CD4-positive, alpha-beta T cell (primary cell): Measurements from ENCODE around the gene SHTN1. TPM values are rescaled to one million over a fixed set of nuclear protein-coding genes. Genes with fewer than 3 reads are reported as not detected.

Experiments used
- ATAC-seq: fragments of 200-7000 bp; cut with Tn5 transposase; one replicate; pipeline ENCODE4 v1.10.0; 2022; ENCODE audit warnings: mild to moderate bottlenecking; ENCODE audit not compliant: poor library complexity
- CTCF ChIA-PET: fragments of 350-600 bp; sonication (Branson Sonifier 250); formaldehyde crosslinking; loops from one replicate; lab custom pipeline; 2021; ENCODE audit warnings: antibody characterized with exemption, inconsistent platforms; lab: Charles Lee
- POLR2A ChIA-PET: fragments of 350-600 bp; sonication (Branson Sonifier 250); formaldehyde crosslinking; loops from one replicate; lab custom pipeline; 2021; ENCODE audit warnings: antibody characterized with exemption, inconsistent platforms; lab: Charles Lee
- DNase-seq, 14 experiments: peaks; one replicate each; pipeline ENCODE4 v3.0.0-alpha.2; 2013 to 2020; ENCODE audit warnings: mixed read lengths in 2 of 14
- H3K27ac ChIP-seq, 2 donors: one replicate each; pipeline versions ENCODE4 v1.5.1 to v1.7.0; 2013; ENCODE audit warnings: low read length in 2 of 2, low read depth in 1 of 2, mild to moderate bottlenecking in 1 of 2
- H3K27me3 ChIP-seq, 2 experiments: 1 replicate in 1 of 2; 2 replicates in 1 of 2; pipeline versions ENCODE4 v1.6.1 to v1.7.0; 2013; ENCODE audit warnings: low read length in 2 of 2, control low read depth in 1 of 2, mild to moderate bottlenecking in 1 of 2, moderate library complexity in 1 of 2; ENCODE audit not compliant: insufficient read depth in 2 of 2, control insufficient read depth in 1 of 2
- H3K36me3 ChIP-seq: one replicate; pipeline ENCODE4 v1.6.1; 2013; ENCODE audit warnings: low read length, control low read depth; ENCODE audit not compliant: insufficient read depth
- H3K4me1 ChIP-seq: one replicate; pipeline ENCODE4 v1.6.1; 2013; ENCODE audit warnings: low read length, control low read depth; ENCODE audit not compliant: insufficient read depth
- H3K4me3 ChIP-seq: one replicate; pipeline ENCODE4 v1.5.1; 2013; ENCODE audit warnings: mild to moderate bottlenecking, low read length, moderate library complexity
- H3K9me3 ChIP-seq, 2 experiments: 1 replicate in 1 of 2; 2 replicates in 1 of 2; pipeline versions ENCODE4 v1.6.1 to v1.7.0; 2013; ENCODE audit warnings: low read length in 2 of 2, mild to moderate bottlenecking in 2 of 2, control low read depth in 1 of 2, moderate library complexity in 1 of 2; ENCODE audit not compliant: control insufficient read depth in 1 of 2, insufficient read depth in 1 of 2
- H3K27ac Mint-ChIP-seq: one replicate; pipeline ENCODE4 v1.8.0; 2020; ENCODE audit warnings: mixed read lengths
- H3K27me3 Mint-ChIP-seq: one replicate; pipeline ENCODE4 v1.8.0; 2021; ENCODE audit warnings: mixed read lengths
- H3K36me3 Mint-ChIP-seq: one replicate; pipeline ENCODE4 v1.8.0; 2021; ENCODE audit warnings: low read depth, mixed read lengths
- H3K4me1 Mint-ChIP-seq: one replicate; pipeline ENCODE4 v1.8.0; 2021; ENCODE audit warnings: low read depth, mixed read lengths
- H3K4me3 Mint-ChIP-seq: one replicate; pipeline ENCODE4 v1.8.0; 2020; ENCODE audit warnings: mild to moderate bottlenecking, mixed read lengths
- H3K9me3 Mint-ChIP-seq: one replicate; pipeline ENCODE4 v1.8.0; 2020; ENCODE audit warnings: mixed read lengths
- intact Hi-C, 2 experiments: fragments of 100-400 bp; cut with DNase I in 1 of 2; cut with micrococcal nuclease in 1 of 2; formaldehyde crosslinking; loops; one replicate each; pipeline versions ENCODE4 v1.15.1 to v1.9.0; 2023 to 2025; cut with DNase I, micrococcal nuclease
- total RNA-seq, 174 experiments: library from RNA in 2 of 174; stranded (reverse) in 2 of 174; gene quantifications; one replicate each; pipeline ENCODE4 v1.2.3 and lab custom pipeline; 2021 to 2026
- TF ChIP-seq, protein P1 (sequence below): fragments of 200-600 bp; IDR thresholded peaks from one replicate; pipeline ENCODE4 v1.8.0; 2022; ENCODE audit warnings: antibody characterized with exemption, mild to moderate bottlenecking

Gene SHTN1
- total RNA-seq, 2 experiments from 2014 or later = 0.75 to 0.85 TPM

DNA sequence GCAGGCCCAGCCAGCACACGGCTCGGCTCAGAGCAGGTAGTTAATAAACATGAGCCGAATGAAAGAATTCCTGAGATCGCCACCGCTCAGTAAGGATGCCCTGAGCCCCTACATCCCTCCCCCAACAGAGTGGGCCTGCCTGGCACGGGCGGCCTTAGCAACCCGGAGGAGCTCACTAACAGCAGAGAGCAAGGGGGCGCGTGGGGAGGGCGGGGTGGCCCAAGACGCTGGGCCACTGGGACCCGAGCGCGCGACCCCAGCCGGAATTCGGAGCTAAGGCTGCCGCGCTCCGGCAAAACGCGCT, 156.1 kb downstream of the SHTN1 start:
- DNase-seq (no peak), ATAC-seq (no peak)
- H3K9me3 ChIP-seq = peaks cover 0 to 14% of the 10 kb centered on the region in 2 experiments
- no peaks in the 10 kb centered on the region for H3K9me3 Mint-ChIP-seq
- no peaks in the 10 kb centered on the region for H3K36me3 Mint-ChIP-seq
- intact Hi-C loops = no loop called here
- ChIA-PET POLR2A (no interaction called here), CTCF (no interaction called here)
- peaks cover 9% of the 10 kb centered on the region for H3K4me1 ChIP-seq
- peak overlapping the region; percentile 50 for H3K4me3 ChIP-seq
- peaks cover 71% of the 10 kb centered on the region for H3K27me3 Mint-ChIP-seq
- H3K27ac Mint-ChIP-seq = peak overlapping the region; percentile 35
- peaks cover 19 to 51% of the 10 kb centered on the region in 2 experiments for H3K27me3 ChIP-seq
- peak overlapping the region; percentile 70 for H3K4me3 Mint-ChIP-seq
- H3K4me1 Mint-ChIP-seq = peaks cover 15% of the 10 kb centered on the region
- H3K27ac ChIP-seq = no peak overlapping the region
- no peaks in the 10 kb centered on the region for H3K36me3 ChIP-seq
- TF ChIP-seq, protein P1, sequence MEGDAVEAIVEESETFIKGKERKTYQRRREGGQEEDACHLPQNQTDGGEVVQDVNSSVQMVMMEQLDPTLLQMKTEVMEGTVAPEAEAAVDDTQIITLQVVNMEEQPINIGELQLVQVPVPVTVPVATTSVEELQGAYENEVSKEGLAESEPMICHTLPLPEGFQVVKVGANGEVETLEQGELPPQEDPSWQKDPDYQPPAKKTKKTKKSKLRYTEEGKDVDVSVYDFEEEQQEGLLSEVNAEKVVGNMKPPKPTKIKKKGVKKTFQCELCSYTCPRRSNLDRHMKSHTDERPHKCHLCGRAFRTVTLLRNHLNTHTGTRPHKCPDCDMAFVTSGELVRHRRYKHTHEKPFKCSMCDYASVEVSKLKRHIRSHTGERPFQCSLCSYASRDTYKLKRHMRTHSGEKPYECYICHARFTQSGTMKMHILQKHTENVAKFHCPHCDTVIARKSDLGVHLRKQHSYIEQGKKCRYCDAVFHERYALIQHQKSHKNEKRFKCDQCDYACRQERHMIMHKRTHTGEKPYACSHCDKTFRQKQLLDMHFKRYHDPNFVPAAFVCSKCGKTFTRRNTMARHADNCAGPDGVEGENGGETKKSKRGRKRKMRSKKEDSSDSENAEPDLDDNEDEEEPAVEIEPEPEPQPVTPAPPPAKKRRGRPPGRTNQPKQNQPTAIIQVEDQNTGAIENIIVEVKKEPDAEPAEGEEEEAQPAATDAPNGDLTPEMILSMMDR = no peak

DNA sequence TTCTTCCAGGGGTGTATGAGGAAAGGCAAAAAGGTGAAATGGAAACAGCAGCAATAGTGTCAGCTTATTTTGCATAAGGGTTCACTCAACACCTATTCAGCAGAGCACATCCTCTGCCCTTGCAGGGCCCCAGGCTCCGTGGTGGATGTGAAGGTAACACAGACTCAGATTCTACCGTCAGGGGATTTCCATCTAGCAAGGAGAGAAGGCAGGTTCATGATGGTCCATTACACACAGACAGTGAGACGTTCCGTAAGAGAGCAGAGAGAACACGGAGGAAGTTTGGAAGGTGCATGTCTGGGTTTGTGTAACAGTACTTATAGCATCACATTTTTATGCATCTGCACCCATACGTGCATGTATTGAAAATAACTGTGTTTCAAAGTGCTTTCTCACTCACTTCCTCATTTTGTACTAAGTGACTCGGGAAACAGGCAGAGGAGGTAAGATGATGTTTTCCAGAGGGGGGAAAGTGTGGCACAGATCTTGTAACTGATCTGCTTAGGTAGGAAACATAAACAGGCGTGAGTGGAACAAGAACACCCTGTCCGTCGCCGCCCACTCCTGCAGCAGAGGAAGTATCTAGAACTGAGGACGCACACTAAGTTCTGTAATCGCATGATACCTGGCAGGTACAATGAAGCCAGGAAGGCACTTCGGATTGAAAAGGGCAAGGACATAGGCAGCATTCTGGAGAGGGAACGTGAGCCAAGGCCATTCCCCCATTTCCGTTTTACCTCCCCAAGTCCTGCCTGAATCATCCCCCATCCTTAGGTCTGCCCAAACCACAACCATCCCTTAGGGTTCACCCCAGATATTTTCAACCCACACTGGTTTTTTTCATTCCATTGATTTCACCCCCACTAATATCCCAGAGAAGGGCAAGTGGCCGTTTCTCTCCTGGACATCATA, 156.7 kb downstream of the SHTN1 start:
- H3K27ac Mint-ChIP-seq = peak overlapping the region; percentile 35
- H3K4me3 ChIP-seq = peak overlapping the region; percentile 50
- CTCF ChIA-PET = no interaction called here

DNA sequence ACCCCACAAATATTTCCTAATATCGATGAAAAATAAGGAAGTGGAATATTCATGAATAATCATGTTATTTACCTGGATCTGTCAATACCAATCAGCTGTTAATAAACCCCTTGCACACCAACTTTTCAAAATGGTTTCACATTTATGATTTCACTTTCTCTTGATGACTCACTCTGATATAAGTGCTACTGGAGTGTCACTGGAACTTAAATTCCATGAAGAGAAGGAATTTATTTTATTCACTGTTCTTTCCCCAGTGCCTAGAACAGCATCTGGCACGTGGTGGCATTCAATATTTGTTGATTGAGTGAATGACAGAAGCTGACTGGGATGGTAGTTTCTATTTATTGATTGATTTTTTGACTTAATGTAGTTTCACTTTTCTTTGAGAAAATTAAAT, 159.2 kb downstream of the SHTN1 start:
- H3K27ac ChIP-seq = no peak overlapping the region
- DNase-seq (no peak), ATAC-seq (no peak)
- peaks cover 0 to 14% of the 10 kb centered on the region in 2 experiments for H3K9me3 ChIP-seq
- POLR2A ChIA-PET = no interaction called here
- CTCF ChIA-PET = no interaction called here
- intact Hi-C loops = no loop called here
- Mint-ChIP-seq H3K27me3 (peaks cover 49% of the 10 kb centered on the region), H3K36me3 (no peaks in the 10 kb centered on the region), H3K4me3 (no peak overlapping the region), H3K4me1 (peaks cover 15% of the 10 kb centered on the region), H3K9me3 (no peaks in the 10 kb centered on the region), H3K27ac (no peak overlapping the region)
- H3K4me3 ChIP-seq = no peak overlapping the region
- H3K27me3 ChIP-seq = peaks cover 12 to 41% of the 10 kb centered on the region in 2 experiments
- peaks cover 9% of the 10 kb centered on the region for H3K4me1 ChIP-seq
- TF ChIP-seq, protein P1 = no peak
- no peaks in the 10 kb centered on the region for H3K36me3 ChIP-seq

More for the DNA sequence above, 156.7 kb downstream of the SHTN1 start:
- Mint-ChIP-seq H3K36me3 (no peaks in the 10 kb centered on the region), H3K4me3 (peak overlapping the region; percentile 70), H3K9me3 (no peaks in the 10 kb centered on the region), H3K27me3 (peaks cover 67% of the 10 kb centered on the region), H3K4me1 (peaks cover 15% of the 10 kb centered on the region)
- Histone ChIP-seq H3K9me3 (peaks cover 0 to 14% of the 10 kb centered on the region in 2 experiments), H3K4me1 (peaks cover 9% of the 10 kb centered on the region), H3K27me3 (peaks cover 19 to 51% of the 10 kb centered on the region in 2 experiments), H3K36me3 (no peaks in the 10 kb centered on the region), H3K27ac (no peak overlapping the region)
- peak; percentile 74 for ATAC-seq
- POLR2A ChIA-PET = no interaction called here
- TF ChIP-seq, protein P1 = no peak
- intact Hi-C loops = no loop called here
- DNase-seq = peak in 3 of 14 experiments; percentile 30 to 58 (median 47)
